Retina (tissue), 1 donor: ENCODE measurements around the gene IRF2BP2.

Source experiments
- DNase-seq: peaks from one replicate; pipeline ENCODE4 v3.0.0-alpha.2; 2016

The IRF2BP2 gene

GRCh38 chr1:234582681-234583301 is 27.2 kb downstream of the IRF2BP2 start:
- DNase-seq, result no peak

- no peak for DNase-seq
Measured at GRCh38 chr1:234582186-234582585, 27.8 kb downstream of the IRF2BP2 start.

- no peak for DNase-seq
Measured at GRCh38 chr1:234581063-234581714, 28.8 kb downstream of the IRF2BP2 start.

- DNase-seq, result no peak
Measured at GRCh38 chr1:234579967-234580366, 30.0 kb downstream of the IRF2BP2 start.

GRCh38 chr1:234578735-234579134 is 31.2 kb downstream of the IRF2BP2 start:
- DNase-seq, result no peak

- DNase-seq, result no peak
Measured at GRCh38 chr1:234578087-234578486, 31.9 kb downstream of the IRF2BP2 start.

- DNase-seq, result no peak
Measured at GRCh38 chr1:234573711-234574299, 36.2 kb downstream of the IRF2BP2 start.

GRCh38 chr1:234572966-234573365 is 37.0 kb downstream of the IRF2BP2 start:
- no peak for DNase-seq

- no peak for DNase-seq
Measured at GRCh38 chr1:234571702-234572101, 38.3 kb downstream of the IRF2BP2 start.

GRCh38 chr1:234570329-234571120 is 39.5 kb downstream of the IRF2BP2 start:
- no peak for DNase-seq

- no peak for DNase-seq
Measured at GRCh38 chr1:234568345-234568744, 41.6 kb downstream of the IRF2BP2 start.

GRCh38 chr1:234565132-234565531 is 44.8 kb downstream of the IRF2BP2 start:
- DNase-seq, result no peak

GRCh38 chr1:234564035-234565029 is 45.6 kb downstream of the IRF2BP2 start:
- no peak for DNase-seq

- no peak for DNase-seq
Measured at GRCh38 chr1:234562334-234562733, 47.6 kb downstream of the IRF2BP2 start.

- DNase-seq, result no peak
Measured at GRCh38 chr1:234561319-234561718, 48.7 kb downstream of the IRF2BP2 start.

GRCh38 chr1:234559902-234560676 is 49.9 kb downstream of the IRF2BP2 start:
- DNase-seq, result no peak

- no peak for DNase-seq
Measured at GRCh38 chr1:234559152-234559901, 50.7 kb downstream of the IRF2BP2 start.

- no peak for DNase-seq
Measured at GRCh38 chr1:234558330-234558836, 51.6 kb downstream of the IRF2BP2 start.

- DNase-seq, result no peak
Measured at GRCh38 chr1:234556245-234556943, 53.6 kb downstream of the IRF2BP2 start.
